Activated CD8-positive, alpha-beta T cell treated with anti-CD3 and anti-CD28 coated beads, Interleukin-2, amount 10 ng/mL, durations not matched to agents 7 days and 5 days (primary cell): ENCODE measurements around the gene PEAR1. TPM values are rescaled to one million over a fixed set of nuclear protein-coding genes. Genes with fewer than 3 reads are reported as not detected.

Experiments
- ATAC-seq: fragments of 150-1000 bp; cut with Tn5 transposase; one replicate; pipeline ENCODE4 v1.10.0; 2021; ENCODE audit warnings: moderate library complexity
- CTCF ChIA-PET: fragments of 350-600 bp; sonication (Branson Sonifier 250); formaldehyde crosslinking; loops from one replicate; lab custom pipeline; 2021; ENCODE audit warnings: antibody characterized with exemption; lab: Charles Lee
- POLR2A ChIA-PET: fragments of 350-600 bp; sonication (Branson Sonifier 250); formaldehyde crosslinking; loops from one replicate; lab custom pipeline; 2021; ENCODE audit warnings: antibody characterized with exemption; lab: Charles Lee
- DNase-seq: peaks from one replicate; pipeline ENCODE4 v3.0.0-alpha.2; 2020
- H3K27ac Mint-ChIP-seq: one replicate; pipeline ENCODE4 v1.8.0; 2021; ENCODE audit warnings: mild to moderate bottlenecking, mixed read lengths
- H3K27me3 Mint-ChIP-seq: one replicate; pipeline ENCODE4 v1.8.0; 2021; ENCODE audit warnings: low read depth, mixed read lengths
- H3K36me3 Mint-ChIP-seq: one replicate; pipeline ENCODE4 v1.8.0; 2021; ENCODE audit warnings: low read depth, mixed read lengths
- H3K4me1 Mint-ChIP-seq: one replicate; pipeline ENCODE4 v1.8.0; 2021; ENCODE audit warnings: low read depth, mixed read lengths
- H3K4me3 Mint-ChIP-seq: one replicate; pipeline ENCODE4 v1.8.0; 2021; ENCODE audit warnings: mild to moderate bottlenecking, mixed read lengths
- H3K9me3 Mint-ChIP-seq: one replicate; pipeline ENCODE4 v1.8.0; 2022; ENCODE audit warnings: mixed read lengths; ENCODE audit not compliant: insufficient read depth
- total RNA-seq, 2 experiments: library from RNA; stranded (reverse); gene quantifications; one replicate each; pipeline ENCODE4 v1.2.3, GENCODE V29; 2021

The PEAR1 gene
- total RNA-seq, 2 experiments from 2014 or later = 0.21 to 0.40 TPM

GRCh38 chr1:156860113-156860627 is 33.3 kb upstream of the PEAR1 start:
- ChIA-PET POLR2A (interaction anchor here (0.6 to 7.7 kb wide), 12 partner anchors 9 to 172 kb away, joined by 3 to 115 read pairs (median 6); partner anchors contain the start of genes ISG20L2, METTL25B, PRCC and SH2D2A), CTCF (interaction anchor here (0.6 to 11.8 kb wide), 51 partner anchors 11 to 474 kb away, joined by 3 to 313 read pairs (median 5); partner anchors contain the start of genes CRABP2, HDGF, ISG20L2 and METTL25B)
- H3K4me1 Mint-ChIP-seq = peaks cover 56% of the 10 kb centered on the region
- H3K4me3 Mint-ChIP-seq = peak overlapping the region; percentile 72
- H3K9me3 Mint-ChIP-seq = no peaks in the 10 kb centered on the region
- peaks cover 39% of the 10 kb centered on the region for H3K27me3 Mint-ChIP-seq
- ATAC-seq (peak; percentile 62), DNase-seq (peak; percentile 68)
- peak overlapping the region; percentile 54 for H3K27ac Mint-ChIP-seq
- no peaks in the 10 kb centered on the region for H3K36me3 Mint-ChIP-seq

- H3K27me3 Mint-ChIP-seq = peaks cover 39% of the 10 kb centered on the region
- H3K4me1 Mint-ChIP-seq = peaks cover 62% of the 10 kb centered on the region
- peak; percentile 76 for DNase-seq
- peak; percentile 88 for ATAC-seq
- no peaks in the 10 kb centered on the region for H3K9me3 Mint-ChIP-seq
- H3K27ac Mint-ChIP-seq = peak within 1 kb of the TSS; percentile 54
- no peaks in the 10 kb centered on the region for H3K36me3 Mint-ChIP-seq
- H3K4me3 Mint-ChIP-seq = peak within 1 kb of the TSS; percentile 72
- ChIA-PET POLR2A (interaction anchor here (0.6 to 7.7 kb wide), 14 partner anchors 8 to 172 kb away, joined by 3 to 115 read pairs (median 6); partner anchors contain the start of genes HDGF, ISG20L2, METTL25B and PRCC), CTCF (interaction anchor here (0.6 to 11.8 kb wide), 36 partner anchors 13 to 475 kb away, joined by 3 to 313 read pairs (median 8); partner anchors contain the start of genes CRABP2, HDGF, ISG20L2 and METTL25B)
These were observed 32.7 kb upstream of the PEAR1 start, which contains the start of gene NTRK1 for GRCh38 chr1:156860628-156861423. TSS of gene NTRK1 (plus strand) at chr1:156860865. CDS start at chr1:156860935, 70 bp downstream.

GRCh38 chr1:156862584-156862983 is 30.9 kb upstream of the PEAR1 start:
- Mint-ChIP-seq H3K27me3 (peaks cover 28% of the 10 kb centered on the region), H3K9me3 (no peaks in the 10 kb centered on the region), H3K4me1 (peaks cover 79% of the 10 kb centered on the region), H3K27ac (peak overlapping the region; percentile 85), H3K4me3 (peak overlapping the region; percentile 46), H3K36me3 (no peaks in the 10 kb centered on the region)
- ATAC-seq = no peak
- DNase-seq = no peak
- ChIA-PET CTCF (interaction anchor here (1.1 to 11.8 kb wide), 10 partner anchors 15 to 203 kb away, joined by 4 to 313 read pairs (median 132); partner anchors contain the start of genes ISG20L2, METTL25B, PEAR1 and SH2D2A), POLR2A (interaction anchor here (0.6 to 7.7 kb wide), 2 partner anchors 60 to 146 kb away, joined by 3 to 115 read pairs; no protein-coding TSS in a partner anchor)

- peaks cover 83% of the 10 kb centered on the region for H3K4me1 Mint-ChIP-seq
- peak overlapping the region; percentile 85 for H3K27ac Mint-ChIP-seq
- DNase-seq (peak; percentile 42), ATAC-seq (peak; percentile 8)
- no peaks in the 10 kb centered on the region for H3K36me3 Mint-ChIP-seq
- peaks cover 23% of the 10 kb centered on the region for H3K27me3 Mint-ChIP-seq
- H3K4me3 Mint-ChIP-seq = peak overlapping the region; percentile 46
- H3K9me3 Mint-ChIP-seq = no peaks in the 10 kb centered on the region
- ChIA-PET POLR2A (interaction anchor here (0.6 to 7.7 kb wide), 2 partner anchors 61 to 146 kb away, joined by 3 to 115 read pairs; no protein-coding TSS in a partner anchor), CTCF (interaction anchor here (6.4 to 11.8 kb wide), 7 partner anchors 15 to 173 kb away, joined by 67 to 313 read pairs (median 164); partner anchors contain the start of genes ISG20L2, METTL25B, PEAR1 and SH2D2A)
These were observed 30.4 kb upstream of the PEAR1 start for GRCh38 chr1:156862997-156863599.

- Mint-ChIP-seq H3K27me3 (peaks cover 18% of the 10 kb centered on the region), H3K27ac (peak overlapping the region; percentile 85), H3K4me1 (peaks cover 82% of the 10 kb centered on the region), H3K9me3 (no peaks in the 10 kb centered on the region), H3K4me3 (peak overlapping the region; percentile 46), H3K36me3 (no peaks in the 10 kb centered on the region)
- CTCF ChIA-PET = interaction anchor here (1.0 to 11.8 kb wide), 8 partner anchors 16 to 173 kb away, joined by 3 to 313 read pairs (median 151); partner anchors contain the start of genes ISG20L2, METTL25B, PEAR1 and SH2D2A
- DNase-seq (no peak), ATAC-seq (no peak)
- POLR2A ChIA-PET = interaction anchor here (7.7 kb wide), 1 partner anchor 61 kb away, joined by 115 read pairs; no protein-coding TSS in a partner anchor
These were observed 29.9 kb upstream of the PEAR1 start for GRCh38 chr1:156863631-156864030.

GRCh38 chr1:156864796-156865195 is 28.7 kb upstream of the PEAR1 start:
- H3K27me3 Mint-ChIP-seq = peaks cover 9% of the 10 kb centered on the region
- H3K36me3 Mint-ChIP-seq = no peaks in the 10 kb centered on the region
- ATAC-seq (no peak), DNase-seq (no peak)
- peak overlapping the region; percentile 35 for H3K27ac Mint-ChIP-seq
- no peak overlapping the region for H3K4me3 Mint-ChIP-seq
- H3K9me3 Mint-ChIP-seq = no peaks in the 10 kb centered on the region
- H3K4me1 Mint-ChIP-seq = peaks cover 81% of the 10 kb centered on the region
- ChIA-PET CTCF (interaction anchor here (1.0 to 11.0 kb wide), 5 partner anchors 26 to 176 kb away, joined by 3 to 304 read pairs (median 138); partner anchors contain the start of genes ISG20L2, METTL25B and PEAR1), POLR2A (interaction anchor here (0.6 to 7.7 kb wide), 2 partner anchors 63 to 209 kb away, joined by 3 to 115 read pairs; no protein-coding TSS in a partner anchor)

GRCh38 chr1:156865258-156865657 is 28.3 kb upstream of the PEAR1 start:
- Mint-ChIP-seq H3K4me3 (no peak overlapping the region), H3K4me1 (peaks cover 80% of the 10 kb centered on the region), H3K9me3 (no peaks in the 10 kb centered on the region), H3K27me3 (peaks cover 8% of the 10 kb centered on the region), H3K36me3 (no peaks in the 10 kb centered on the region), H3K27ac (peak overlapping the region; percentile 82)
- ChIA-PET CTCF (interaction anchor here (1.5 to 8.8 kb wide), 3 partner anchors 25 to 176 kb away, joined by 4 to 138 read pairs (median 8); partner anchors contain the start of gene PEAR1), POLR2A (no interaction called here)
- DNase-seq = no peak
- no peak for ATAC-seq

GRCh38 chr1:156865865-156866248 is 27.7 kb upstream of the PEAR1 start:
- H3K36me3 Mint-ChIP-seq = no peaks in the 10 kb centered on the region
- ATAC-seq (peak; percentile 30), DNase-seq (no peak)
- H3K4me1 Mint-ChIP-seq = peaks cover 78% of the 10 kb centered on the region
- CTCF ChIA-PET = interaction anchor here (1.1 to 8.8 kb wide), 5 partner anchors 25 to 177 kb away, joined by 3 to 138 read pairs (median 4); partner anchors contain the start of gene PEAR1
- no peaks in the 10 kb centered on the region for H3K9me3 Mint-ChIP-seq
- peaks cover 6% of the 10 kb centered on the region for H3K27me3 Mint-ChIP-seq
- POLR2A ChIA-PET = no interaction called here
- H3K4me3 Mint-ChIP-seq = peak overlapping the region; percentile 52
- H3K27ac Mint-ChIP-seq = peak overlapping the region; percentile 82

- POLR2A ChIA-PET = no interaction called here
- H3K27me3 Mint-ChIP-seq = peaks cover 6% of the 10 kb centered on the region
- ATAC-seq (peak; percentile 44), DNase-seq (peak; percentile 37)
- H3K36me3 Mint-ChIP-seq = no peaks in the 10 kb centered on the region
- peak overlapping the region; percentile 52 for H3K4me3 Mint-ChIP-seq
- peaks cover 76% of the 10 kb centered on the region for H3K4me1 Mint-ChIP-seq
- no peaks in the 10 kb centered on the region for H3K9me3 Mint-ChIP-seq
- H3K27ac Mint-ChIP-seq = peak overlapping the region; percentile 82
- CTCF ChIA-PET = interaction anchor here (1.1 to 2.1 kb wide), 4 partner anchors 44 to 177 kb away, joined by 3 to 8 read pairs (median 4); no protein-coding TSS in a partner anchor
These were observed 27.1 kb upstream of the PEAR1 start for GRCh38 chr1:156866249-156866909.

GRCh38 chr1:156868341-156868740 is 25.2 kb upstream of the PEAR1 start:
- peaks cover 57% of the 10 kb centered on the region for H3K4me1 Mint-ChIP-seq
- POLR2A ChIA-PET = interaction anchor here (0.8 kb wide), 1 partner anchor 46 kb away, joined by 3 read pairs; no protein-coding TSS in a partner anchor
- DNase-seq (no peak), ATAC-seq (no peak)
- peak overlapping the region; percentile 82 for H3K27ac Mint-ChIP-seq
- no peaks in the 10 kb centered on the region for H3K27me3 Mint-ChIP-seq
- H3K36me3 Mint-ChIP-seq = no peaks in the 10 kb centered on the region
- no peak overlapping the region for H3K4me3 Mint-ChIP-seq
- H3K9me3 Mint-ChIP-seq = no peaks in the 10 kb centered on the region
- CTCF ChIA-PET = no interaction called here
